Measurements from ENCODE around the gene BMP2K. TPM values are rescaled to one million over a fixed set of nuclear protein-coding genes. Genes with fewer than 3 reads are reported as not detected.

BMP2K gene
- total and polyA plus RNA-seq, 8 donors = 4.8 to 27.3 (median 6.0) TPM

DNA sequence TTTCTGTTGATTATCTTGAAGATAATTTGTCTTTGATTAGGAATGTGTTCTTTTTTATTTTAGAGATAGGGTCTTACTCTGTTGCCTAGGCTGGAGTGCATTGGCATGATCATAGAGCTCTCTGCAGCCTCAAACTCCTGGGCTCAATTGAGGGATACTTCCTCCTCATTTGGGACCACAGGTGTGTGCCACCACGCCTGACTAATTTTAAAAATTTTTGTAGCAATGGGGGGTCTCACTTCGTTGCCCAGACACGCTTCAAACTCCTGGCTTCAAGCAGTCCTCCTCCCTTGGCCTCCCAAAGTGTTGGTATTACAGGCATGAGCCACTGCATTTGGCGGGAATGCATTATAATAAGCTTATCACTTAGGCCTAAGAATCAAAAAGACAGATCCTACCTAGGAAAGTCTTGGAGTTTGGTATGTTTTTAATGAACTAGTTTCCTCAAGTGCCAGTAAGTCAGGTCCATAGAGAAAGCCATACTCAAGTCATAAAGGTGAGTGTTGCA, 21.7 kb downstream of the BMP2K start:
- no peak overlapping the region for H3K27ac ChIP-seq
- no peaks in the 10 kb centered on the region for H3K36me3 ChIP-seq
- WGBS, 2 donors = 91 to 95% methylated on average over 4 of the region's 4 CpGs
- no peaks in the 10 kb centered on the region for H3K27me3 ChIP-seq
- DNase-seq (no peak), FAIRE-seq (no peak), ATAC-seq (no peak)
- H3K9me3 ChIP-seq = no peaks in the 10 kb centered on the region
- TF ChIP-seq, protein P1, sequence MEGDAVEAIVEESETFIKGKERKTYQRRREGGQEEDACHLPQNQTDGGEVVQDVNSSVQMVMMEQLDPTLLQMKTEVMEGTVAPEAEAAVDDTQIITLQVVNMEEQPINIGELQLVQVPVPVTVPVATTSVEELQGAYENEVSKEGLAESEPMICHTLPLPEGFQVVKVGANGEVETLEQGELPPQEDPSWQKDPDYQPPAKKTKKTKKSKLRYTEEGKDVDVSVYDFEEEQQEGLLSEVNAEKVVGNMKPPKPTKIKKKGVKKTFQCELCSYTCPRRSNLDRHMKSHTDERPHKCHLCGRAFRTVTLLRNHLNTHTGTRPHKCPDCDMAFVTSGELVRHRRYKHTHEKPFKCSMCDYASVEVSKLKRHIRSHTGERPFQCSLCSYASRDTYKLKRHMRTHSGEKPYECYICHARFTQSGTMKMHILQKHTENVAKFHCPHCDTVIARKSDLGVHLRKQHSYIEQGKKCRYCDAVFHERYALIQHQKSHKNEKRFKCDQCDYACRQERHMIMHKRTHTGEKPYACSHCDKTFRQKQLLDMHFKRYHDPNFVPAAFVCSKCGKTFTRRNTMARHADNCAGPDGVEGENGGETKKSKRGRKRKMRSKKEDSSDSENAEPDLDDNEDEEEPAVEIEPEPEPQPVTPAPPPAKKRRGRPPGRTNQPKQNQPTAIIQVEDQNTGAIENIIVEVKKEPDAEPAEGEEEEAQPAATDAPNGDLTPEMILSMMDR (IDR thresholded peaks at IDR 0.05) = no peak
- intact Hi-C loops (cut with DNase I) = no loop called here
- no peaks in the 10 kb centered on the region for H3K4me1 ChIP-seq
- no peak overlapping the region for H3K4me3 ChIP-seq

DNA sequence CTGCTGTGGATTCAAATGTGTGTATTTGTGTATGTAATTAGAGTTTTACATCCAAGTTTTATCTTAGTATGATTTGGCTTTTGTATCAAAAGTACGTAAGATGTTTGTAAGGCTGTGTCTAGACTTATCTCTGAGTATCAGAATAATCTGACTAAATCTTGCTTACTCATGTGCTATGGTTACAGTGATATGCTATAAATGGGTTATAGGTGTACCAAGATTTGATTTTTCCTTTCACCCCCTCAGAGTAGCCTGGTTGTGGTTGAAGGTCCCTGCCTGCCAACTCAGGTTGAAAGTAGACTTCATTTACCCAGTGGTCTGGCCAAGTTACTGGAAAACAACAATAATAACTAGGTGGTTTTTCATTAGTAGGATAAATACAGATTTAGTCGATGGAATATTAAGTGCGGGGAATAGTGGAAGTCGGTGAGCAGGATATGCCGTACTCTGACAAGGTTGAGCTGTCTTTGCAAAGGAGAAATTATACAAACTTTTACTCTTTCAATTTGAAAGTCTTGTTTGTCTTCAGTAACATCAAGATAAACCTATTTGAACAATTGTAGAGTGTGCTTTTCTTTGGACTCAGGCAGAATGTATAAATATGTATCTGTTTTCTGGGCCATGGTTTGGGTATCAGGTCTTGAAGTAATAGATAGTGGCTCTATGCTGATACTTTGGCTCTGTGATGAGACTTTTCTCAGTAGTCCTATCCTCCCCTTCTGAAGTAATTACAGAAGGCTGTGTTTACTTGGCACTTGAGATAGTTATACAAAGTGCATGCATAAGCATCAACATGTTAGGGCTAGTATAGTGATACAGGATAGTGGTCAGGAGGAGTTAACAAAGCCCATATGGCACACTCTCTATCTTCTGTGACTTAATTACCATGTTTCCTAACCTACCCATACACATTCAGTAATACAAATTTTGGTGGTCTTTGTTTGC, 23.7 kb downstream of the BMP2K start:
- ATAC-seq = no peak
- no peak for DNase-seq
- WGBS, 2 donors = 86 to 88% methylated on average over 5 of the region's 5 CpGs
- FAIRE-seq = no peak
- TF ChIP-seq, protein P1 (IDR thresholded peaks at IDR 0.05) = no peak
- intact Hi-C loops (cut with DNase I) = no loop called here
- no peaks in the 10 kb centered on the region for H3K27me3 ChIP-seq
- no peaks in the 10 kb centered on the region for H3K36me3 ChIP-seq
- H3K9me3 ChIP-seq = no peaks in the 10 kb centered on the region
- H3K4me1 ChIP-seq = no peaks in the 10 kb centered on the region
- H3K4me3 ChIP-seq = no peak overlapping the region
- H3K27ac ChIP-seq = no peak overlapping the region

DNA sequence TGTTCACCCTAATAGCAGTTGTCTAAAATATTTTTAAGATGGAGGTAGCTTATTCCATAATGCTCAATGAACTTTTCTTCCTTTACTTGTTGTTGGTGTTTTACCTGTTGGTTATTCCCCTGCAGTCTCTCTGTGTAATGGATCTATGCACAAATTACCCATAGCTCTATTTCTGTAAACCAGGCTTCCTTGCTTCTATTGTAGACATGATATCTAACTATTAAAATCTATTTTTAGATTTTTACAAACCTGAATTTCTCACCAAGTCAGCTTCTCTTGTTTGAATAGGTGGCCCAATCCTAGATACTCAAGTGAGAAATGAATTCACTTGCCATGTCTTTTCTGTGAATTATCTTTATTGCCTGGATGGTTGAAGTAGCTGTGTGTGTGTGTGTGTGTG, 24.8 kb downstream of the BMP2K start:
- no peak overlapping the region for H3K4me3 ChIP-seq
- TF ChIP-seq, protein P1 (IDR thresholded peaks at IDR 0.05) = no peak
- H3K36me3 ChIP-seq = no peaks in the 10 kb centered on the region
- ATAC-seq (no peak), DNase-seq (no peak), FAIRE-seq (no peak)
- no peaks in the 10 kb centered on the region for H3K27me3 ChIP-seq
- H3K4me1 ChIP-seq = no peaks in the 10 kb centered on the region
- intact Hi-C loops (cut with DNase I) = no loop called here
- H3K27ac ChIP-seq = no peak overlapping the region
- H3K9me3 ChIP-seq = no peaks in the 10 kb centered on the region

DNA sequence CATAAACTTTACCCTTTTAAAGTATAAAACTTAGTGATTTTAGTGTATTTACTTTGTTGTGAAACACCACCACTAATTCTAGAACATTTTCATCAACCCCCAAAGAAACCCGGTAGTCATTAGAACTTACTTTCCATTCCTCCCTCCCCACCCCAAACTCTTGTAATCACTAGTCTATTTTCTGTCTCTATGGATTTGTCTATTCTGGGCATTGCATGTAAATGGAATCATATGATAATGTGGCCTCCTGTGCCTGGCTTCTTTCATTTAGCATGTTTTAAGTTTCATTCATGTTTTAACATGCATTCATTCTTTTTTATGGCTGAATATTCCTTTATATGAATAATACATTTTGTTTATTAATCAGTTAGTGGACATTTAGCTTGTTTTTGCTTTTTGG, 27.8 kb downstream of the BMP2K start:
- WGBS, 2 donors = 93 to 95% methylated on average over 1 of the region's 1 CpG
- no peak overlapping the region for H3K4me3 ChIP-seq
- no peaks in the 10 kb centered on the region for H3K36me3 ChIP-seq
- H3K9me3 ChIP-seq = peaks cover 0 to 2% (median 0%) of the 10 kb centered on the region in 4 donors
- FAIRE-seq (no peak), DNase-seq (no peak), ATAC-seq (no peak)
- TF ChIP-seq, protein P1 (IDR thresholded peaks at IDR 0.05) = no peak
- no peaks in the 10 kb centered on the region for H3K4me1 ChIP-seq
- H3K27ac ChIP-seq = no peak overlapping the region
- intact Hi-C loops (cut with DNase I) = no loop called here
- no peaks in the 10 kb centered on the region for H3K27me3 ChIP-seq

DNA sequence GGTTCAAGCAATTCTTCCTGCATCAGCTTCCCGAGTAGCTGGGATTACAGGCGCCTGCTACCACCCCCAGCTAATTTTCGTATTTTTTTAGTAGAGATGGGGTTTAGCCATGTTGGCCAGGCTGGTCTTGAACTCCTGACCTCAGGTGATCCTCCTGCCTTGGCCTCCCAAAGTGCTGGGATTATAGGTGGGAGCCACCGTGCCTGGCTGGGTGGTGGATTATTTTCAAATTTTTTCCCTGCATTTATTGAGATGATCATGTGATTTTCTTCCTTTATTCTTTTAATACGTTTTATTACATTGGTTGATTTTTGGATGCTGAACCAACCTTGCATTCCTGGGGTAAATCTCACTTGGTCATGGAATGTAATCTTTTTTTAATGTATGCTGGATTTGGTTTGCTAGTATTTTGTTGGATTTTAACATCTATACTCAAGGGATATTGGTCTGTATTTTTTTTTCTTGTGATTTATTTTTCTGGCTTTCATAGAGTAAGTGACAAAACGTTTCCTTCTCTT, 30.9 kb downstream of the BMP2K start:
- Histone ChIP-seq H3K4me3 (no peak overlapping the region), H3K27me3 (no peaks in the 10 kb centered on the region), H3K4me1 (no peaks in the 10 kb centered on the region), H3K36me3 (no peaks in the 10 kb centered on the region), H3K27ac (no peak overlapping the region), H3K9me3 (peaks cover 0 to 2% (median 0%) of the 10 kb centered on the region in 4 donors)
- no peak for FAIRE-seq
- intact Hi-C loops (cut with DNase I) = no loop called here
- TF ChIP-seq, protein P1 (IDR thresholded peaks at IDR 0.05) = no peak
- 91 to 92% methylated on average over 6 of the region's 6 CpGs for WGBS, 2 donors
- ATAC-seq = no peak
- DNase-seq = no peak
